Psoas muscle (tissue), 8 donors: ENCODE data around the gene NDUFB2. TPM values are rescaled to one million over a fixed set of nuclear protein-coding genes. Genes with fewer than 3 reads are reported as not detected.
"Not testable (repeated sequence)": the region's sequence is repeated elsewhere in the genome, so short reads cannot be mapped to it uniquely, and the experiment has no call there.

ENCODE experiments used
- ATAC-seq, 4 donors: fragments of 200-7000 bp; cut with Tn5 transposase; one replicate each; pipeline ENCODE4 v1.9.1; 2020; ENCODE audit warnings: moderate library complexity in 3 of 4, mild to moderate bottlenecking in 2 of 4
- DNase-seq, 2 donors: peaks; one replicate each; pipeline ENCODE4 v3.0.0-alpha.2; 2020
- H3K27ac ChIP-seq: fragments of 200-600 bp; one replicate; pipeline ENCODE4 v1.8.0; 2022
- H3K27me3 ChIP-seq, 3 donors: fragments of 200-600 bp in 1 of 3; one replicate each; pipeline versions ENCODE4 v1.6.1 to v1.8.0; 2013 to 2022; ENCODE audit warnings: low read length in 2 of 3, mild to moderate bottlenecking in 2 of 3, moderate library complexity in 1 of 3; ENCODE audit not compliant: insufficient read depth in 3 of 3
- H3K36me3 ChIP-seq, 2 donors: fragments of 200-600 bp in 1 of 2; one replicate each; pipeline versions ENCODE4 v1.6.1 to v1.8.0; 2013 to 2022; ENCODE audit warnings: low read depth in 1 of 2, mild to moderate bottlenecking in 1 of 2, moderate library complexity in 1 of 2; ENCODE audit not compliant: insufficient read depth in 1 of 2
- H3K4me1 ChIP-seq: fragments of 200-600 bp; one replicate; pipeline ENCODE4 v1.8.0; 2022
- H3K4me3 ChIP-seq: fragments of 200-600 bp; one replicate; pipeline ENCODE4 v1.8.0; 2022; ENCODE audit warnings: mild to moderate bottlenecking
- H3K9me3 ChIP-seq: fragments of 200-600 bp; one replicate; pipeline ENCODE4 v1.8.0; 2022
- WGBS, 3 donors: extraction: QIAGEN DNeasy Blood & Tissue Kit; methylation state at CpG; one replicate each; pipeline versions ENCODE4 v1.1.6 to v1.1.7; 2013; 5-methylcytosine and 5-hydroxymethylcytosine counted together
- intact Hi-C, 2 donors: fragments of 100-400 bp; cut with DNase I; formaldehyde crosslinking; loops; one replicate each; pipeline versions ENCODE4 v1.11.0 to v1.14.2; 2022
- polyA plus RNA-seq, 3 donors: library from polyadenylated mRNA; stranded (reverse); fragments of 200-250 nt; gene quantifications; one replicate each; pipeline ENCODE4 v1.2.3, GENCODE V29; 2013
- total RNA-seq, 4 donors: library from RNA; stranded (reverse); fragmentation: NEBNext Ultra II Directional in 2 of 4; extraction: Animal tissue kit (Norgen Biotek cat#: 25700) in 2 of 4; gene quantifications; one replicate each; pipeline versions ENCODE4 v1.2.1 to v1.2.4, GENCODE V29; 2021 to 2023
- TF ChIP-seq, protein P1 (sequence below): fragments of 200-600 bp; IDR thresholded peaks from one replicate; pipeline ENCODE4 v1.8.0; 2022; ENCODE audit warnings: antibody characterized with exemption
- donor health status: healthy with polysubstance abuse.
- donor health status: DM: no; HTN: no; CAD: no; lungs with moderate emphysema.
- donor health status: Bipolar disorder and iron deficiency.
- donor health status: healthy.
- donor health status: DM: yes; HTN: yes; CAD: no.
- donor health status: DM: no; HTN: no; CAD: no.
- donor health status: DM: no; HTN: no; CAD: no.
- donor health status: DM: yes; HTN: yes; CAD: no.

Gene NDUFB2
- total and polyA plus RNA-seq, 7 donors, result 320 to 768 (median 481) TPM

DNA sequence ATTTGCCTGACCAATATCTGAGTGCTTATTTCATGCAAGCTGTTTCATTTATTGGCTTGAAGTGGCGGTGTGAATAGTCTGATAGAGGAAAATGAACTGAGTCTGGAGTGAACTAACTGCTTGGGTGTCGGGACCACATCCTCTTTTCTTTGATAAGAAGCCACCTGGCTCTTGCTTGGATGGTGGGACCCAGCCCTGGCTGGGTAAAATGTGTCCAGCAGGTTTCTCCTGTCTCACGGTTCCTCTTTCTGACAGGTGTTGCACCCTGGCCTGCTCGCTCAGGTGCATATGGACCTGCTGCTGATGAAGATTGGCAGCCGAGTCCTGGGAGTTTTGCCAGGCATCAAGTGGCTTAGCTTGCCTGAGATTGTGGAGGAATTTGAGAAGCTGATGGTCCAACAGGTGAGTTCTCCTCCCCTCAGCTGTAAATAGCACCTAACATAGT, 22.1 kb upstream of the NDUFB2 start:
- 84 to 87% (median 87%) methylated on average over 5 of the region's 5 CpGs for WGBS, 3 donors
- TF ChIP-seq, protein P1, sequence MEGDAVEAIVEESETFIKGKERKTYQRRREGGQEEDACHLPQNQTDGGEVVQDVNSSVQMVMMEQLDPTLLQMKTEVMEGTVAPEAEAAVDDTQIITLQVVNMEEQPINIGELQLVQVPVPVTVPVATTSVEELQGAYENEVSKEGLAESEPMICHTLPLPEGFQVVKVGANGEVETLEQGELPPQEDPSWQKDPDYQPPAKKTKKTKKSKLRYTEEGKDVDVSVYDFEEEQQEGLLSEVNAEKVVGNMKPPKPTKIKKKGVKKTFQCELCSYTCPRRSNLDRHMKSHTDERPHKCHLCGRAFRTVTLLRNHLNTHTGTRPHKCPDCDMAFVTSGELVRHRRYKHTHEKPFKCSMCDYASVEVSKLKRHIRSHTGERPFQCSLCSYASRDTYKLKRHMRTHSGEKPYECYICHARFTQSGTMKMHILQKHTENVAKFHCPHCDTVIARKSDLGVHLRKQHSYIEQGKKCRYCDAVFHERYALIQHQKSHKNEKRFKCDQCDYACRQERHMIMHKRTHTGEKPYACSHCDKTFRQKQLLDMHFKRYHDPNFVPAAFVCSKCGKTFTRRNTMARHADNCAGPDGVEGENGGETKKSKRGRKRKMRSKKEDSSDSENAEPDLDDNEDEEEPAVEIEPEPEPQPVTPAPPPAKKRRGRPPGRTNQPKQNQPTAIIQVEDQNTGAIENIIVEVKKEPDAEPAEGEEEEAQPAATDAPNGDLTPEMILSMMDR, result no peak
- Histone ChIP-seq H3K36me3 (peaks cover 0 to 6% of the 10 kb centered on the region in 2 donors), H3K4me1 (peaks cover 32% of the 10 kb centered on the region), H3K27me3 (no peaks in the 10 kb centered on the region), H3K4me3 (peak overlapping the region; percentile 91), H3K27ac (no peak overlapping the region), H3K9me3 (no peaks in the 10 kb centered on the region)
- no peak for DNase-seq
- intact Hi-C loops, result loop anchor here in 1 of 2 donors (10.0 kb wide), 1 partner anchor 340 kb away; the partner anchor contains the start of gene MRPS33
- no peak for ATAC-seq

DNA sequence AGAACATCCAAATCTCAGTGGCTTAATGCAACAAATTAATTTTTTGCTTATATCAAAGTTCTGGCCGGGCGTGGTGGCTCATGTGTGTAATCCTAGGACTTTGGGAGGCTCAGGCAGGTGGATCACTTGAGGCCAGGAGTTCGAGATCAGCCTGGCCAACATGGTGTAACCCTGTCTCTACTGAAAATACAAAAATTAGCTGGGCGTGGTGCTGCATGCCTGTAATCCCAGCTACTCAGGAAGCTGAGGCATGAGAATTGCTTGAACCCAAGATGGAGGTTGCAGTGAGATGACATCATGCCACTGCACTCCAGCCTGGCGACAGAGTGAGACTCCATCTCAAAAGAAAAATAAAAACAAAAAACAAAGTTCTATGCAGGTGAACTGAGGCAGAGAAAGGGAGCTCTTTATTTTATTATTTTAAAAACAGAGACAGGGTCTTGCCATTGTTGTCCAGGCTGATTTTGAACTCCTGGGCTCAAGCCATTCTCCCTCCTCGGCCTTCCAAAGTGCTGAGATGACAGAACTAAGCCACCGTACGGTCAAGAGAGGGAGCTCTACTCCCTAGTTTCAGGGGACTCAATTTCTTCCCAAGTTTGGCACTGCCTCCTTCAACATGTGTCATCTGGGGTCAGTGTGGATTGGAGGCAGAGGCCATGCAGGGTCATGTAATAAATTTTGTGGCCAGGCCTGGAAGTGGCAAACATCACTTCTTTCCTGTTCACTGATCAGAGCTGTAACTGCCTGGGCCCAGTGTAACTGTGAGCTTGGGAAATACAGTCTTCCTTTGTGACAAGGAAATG, 21.4 kb upstream of the NDUFB2 start:
- no peak for DNase-seq

DNA sequence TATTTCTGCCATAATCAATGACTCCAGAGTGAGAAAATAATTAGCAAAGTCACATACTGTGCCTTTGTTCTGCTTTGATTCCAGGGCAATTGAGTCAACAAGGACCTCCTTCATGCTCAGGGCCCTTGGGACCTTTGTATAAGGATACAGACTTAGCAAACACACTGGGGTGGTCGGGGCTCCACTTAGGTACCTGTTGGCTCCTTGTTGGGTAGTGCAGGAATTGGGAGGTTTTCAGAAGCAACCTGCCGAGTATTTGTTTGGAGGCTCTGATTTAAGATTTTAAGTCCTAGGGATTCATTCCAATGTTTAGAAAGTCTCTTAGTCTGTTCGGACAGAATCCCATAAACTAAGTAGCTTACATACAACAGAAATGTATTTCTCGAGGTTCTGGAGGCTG, 20.8 kb upstream of the NDUFB2 start:
- H3K27ac ChIP-seq, result no peak overlapping the region
- H3K9me3 ChIP-seq, result no peaks in the 10 kb centered on the region
- H3K27me3 ChIP-seq, result no peaks in the 10 kb centered on the region
- TF ChIP-seq, protein P1, result no peak
- intact Hi-C loops, result loop anchor here in 1 of 2 donors (10.0 kb wide), 1 partner anchor 339 kb away; the partner anchor contains the start of gene MRPS33
- no peak for ATAC-seq
- peaks cover 32% of the 10 kb centered on the region for H3K4me1 ChIP-seq
- no peak overlapping the region for H3K4me3 ChIP-seq
- 85 to 87% (median 86%) methylated on average over 4 of the region's 4 CpGs for WGBS, 3 donors
- DNase-seq, result no peak
- H3K36me3 ChIP-seq, result peaks cover 0 to 17% of the 10 kb centered on the region in 2 donors

More for the DNA sequence above, 21.4 kb upstream of the NDUFB2 start:
- WGBS, 3 donors, result 46 to 53% (median 47%) methylated on average over 8 of the region's 8 CpGs
- H3K27me3 ChIP-seq, result no peaks in the 10 kb centered on the region
- H3K4me1 ChIP-seq, result peaks cover 32% of the 10 kb centered on the region
- ATAC-seq, result peak; percentile 70 to 89 (median 84)
- H3K36me3 ChIP-seq, result peaks cover 0 to 11% of the 10 kb centered on the region in 2 donors
- intact Hi-C loops, result loop anchor here in 1 of 2 donors (10.0 kb wide), 1 partner anchor 340 kb away; the partner anchor contains the start of gene MRPS33
- TF ChIP-seq, protein P1, result peak; percentile 46
- H3K27ac ChIP-seq, result no peak overlapping the region
- no peaks in the 10 kb centered on the region for H3K9me3 ChIP-seq
- no peak overlapping the region for H3K4me3 ChIP-seq

DNA sequence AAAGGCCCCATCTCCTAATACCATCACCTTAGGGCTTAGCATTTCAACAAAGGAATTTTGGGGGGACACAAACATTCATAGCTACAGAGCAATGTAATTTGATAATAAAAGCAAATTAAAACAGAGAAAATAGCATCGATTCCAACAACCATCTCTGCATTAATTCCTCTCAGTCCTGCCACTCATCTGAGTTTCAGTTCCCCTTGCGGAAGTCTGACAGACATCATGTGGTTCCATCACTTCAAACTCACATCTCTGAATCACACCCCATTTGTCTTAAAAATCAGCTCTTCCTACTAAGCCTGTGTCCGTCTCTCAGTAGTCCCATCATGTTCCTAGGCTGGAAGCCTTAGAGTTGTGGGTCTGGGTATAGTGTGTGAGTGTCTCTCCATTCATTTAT, 20.2 kb upstream of the NDUFB2 start:
- intact Hi-C loops, result loop anchor here in 1 of 2 donors (10.0 kb wide), 1 partner anchor 338 kb away; the partner anchor contains the start of gene MRPS33
- ATAC-seq, result no peak
- 89 to 93% (median 91%) methylated on average over 3 of the region's 3 CpGs for WGBS, 3 donors
- no peak for DNase-seq
- Histone ChIP-seq H3K36me3 (peaks cover 0 to 23% of the 10 kb centered on the region in 2 donors), H3K4me3 (no peak overlapping the region), H3K4me1 (peaks cover 32% of the 10 kb centered on the region), H3K27ac (no peak overlapping the region), H3K27me3 (no peaks in the 10 kb centered on the region), H3K9me3 (no peaks in the 10 kb centered on the region)
- TF ChIP-seq, protein P1, result no peak

DNA sequence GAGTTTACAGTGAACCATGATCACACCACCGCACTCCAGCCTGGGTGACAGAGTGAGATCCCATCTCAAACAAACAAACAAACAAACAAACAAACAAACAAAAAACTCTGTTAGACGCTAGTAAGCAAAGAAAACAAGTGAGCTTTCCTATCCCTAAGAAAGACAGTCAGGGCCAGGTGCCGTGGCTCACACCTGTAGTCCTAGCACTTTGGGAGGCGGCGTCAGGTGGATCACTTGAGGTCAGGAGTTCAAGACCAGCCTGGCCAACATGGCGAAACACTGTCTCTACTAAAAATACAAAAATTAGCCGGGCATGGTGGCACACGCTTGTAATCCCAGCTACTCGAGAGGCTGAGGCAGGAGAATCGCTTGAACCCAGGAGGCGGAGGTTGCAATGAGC, 19.6 kb upstream of the NDUFB2 start:
- H3K27ac ChIP-seq, H3K4me3 ChIP-seq, ATAC-seq, H3K27me3 ChIP-seq, DNase-seq, H3K9me3 ChIP-seq: not testable (repeated sequence)
- intact Hi-C loops, result loop anchor here in 1 of 2 donors (10.0 kb wide), 1 partner anchor 338 kb away; the partner anchor contains the start of gene MRPS33
- Histone ChIP-seq H3K36me3 (peaks cover 0 to 30% of the 10 kb centered on the region in 2 donors), H3K4me1 (peaks cover 32% of the 10 kb centered on the region)
- WGBS, 3 donors, result 91 to 94% (median 91%) methylated on average over 11 of the region's 11 CpGs
